ENCODE data around the gene POU4F2. TPM values are rescaled to one million over a fixed set of nuclear protein-coding genes. Genes with fewer than 3 reads are reported as not detected.

The POU4F2 gene
- total RNA-seq, 2 experiments from 2014 or later: not detected

DNA sequence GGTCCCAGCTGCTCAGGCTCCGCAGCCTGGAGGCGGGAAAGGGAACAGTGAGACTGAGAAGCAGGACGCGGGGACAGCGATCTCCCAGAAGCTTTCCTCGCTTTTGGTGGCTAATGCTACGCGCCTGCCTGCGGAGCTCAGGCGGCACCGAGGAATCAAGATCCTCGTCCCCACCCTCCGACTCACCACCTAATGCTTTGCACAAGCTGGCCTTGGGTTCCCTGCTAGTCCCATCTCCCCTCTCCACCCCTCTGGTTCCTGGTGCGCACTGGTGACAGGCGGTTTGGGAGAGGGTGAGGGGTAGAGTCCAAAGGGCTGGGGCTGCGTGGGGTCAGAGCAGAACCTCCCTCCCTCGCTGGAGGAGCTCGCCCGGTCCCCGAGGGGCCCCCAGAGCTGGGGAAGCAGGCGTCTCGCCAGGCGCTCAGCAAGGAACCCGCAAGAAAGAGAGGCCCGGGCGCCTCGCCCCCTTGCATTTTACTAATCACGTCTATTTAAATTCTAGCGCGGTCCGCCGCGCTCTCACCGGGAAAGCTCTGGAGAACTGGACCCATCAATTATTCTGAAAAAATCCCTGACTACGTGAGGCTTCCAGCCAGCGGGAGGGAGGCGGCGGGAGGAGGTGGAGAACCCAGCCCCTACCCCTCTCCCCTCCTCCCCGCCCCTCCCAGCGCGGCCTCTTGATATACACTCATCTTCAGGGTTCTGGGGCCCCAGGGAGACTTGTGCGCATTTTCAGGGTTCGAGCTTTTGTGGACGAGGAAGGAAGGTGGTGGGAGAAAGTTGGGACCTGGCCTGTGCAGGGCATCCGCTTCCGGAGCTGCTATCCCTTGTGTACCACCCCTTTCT lies 9.1 kb downstream of the POU4F2 start:
- Mint-ChIP-seq H3K27ac (no peak overlapping the region), H3K27me3 (peaks cover 86% of the 10 kb centered on the region), H3K4me3 (no peak overlapping the region), H3K4me1 (ENCODE audit: low read depth) (no peaks in the 10 kb centered on the region), H3K36me3 (ENCODE audit: low read depth) (no peaks in the 10 kb centered on the region), H3K9me3 (no peaks in the 10 kb centered on the region)
- Histone ChIP-seq H3K4me3 (ENCODE audit: low read length) (no peak overlapping the region), H3K4me1 (ENCODE audit: insufficient read depth, low read length) (no peaks in the 10 kb centered on the region), H3K27me3 (ENCODE audit: control insufficient read depth in 1 of 2, insufficient read depth in 2 of 2, low read length in 2 of 2) (peaks cover 63 to 83% of the 10 kb centered on the region in 2 experiments), H3K9me3 (ENCODE audit: control insufficient read depth in 1 of 2, insufficient read depth in 1 of 2, low read length in 2 of 2) (peaks cover 0 to 8% of the 10 kb centered on the region in 2 experiments), H3K36me3 (ENCODE audit: insufficient read depth, low read length) (no peaks in the 10 kb centered on the region), H3K27ac (ENCODE audit: low read depth in 1 of 2, low read length in 2 of 2) (no peak overlapping the region)
- no peak for ATAC-seq (ENCODE audit: poor library complexity)
- ChIA-PET CTCF (no interaction called here), POLR2A (no interaction called here)
- DNase-seq: no peak
- TF ChIP-seq, protein P1, sequence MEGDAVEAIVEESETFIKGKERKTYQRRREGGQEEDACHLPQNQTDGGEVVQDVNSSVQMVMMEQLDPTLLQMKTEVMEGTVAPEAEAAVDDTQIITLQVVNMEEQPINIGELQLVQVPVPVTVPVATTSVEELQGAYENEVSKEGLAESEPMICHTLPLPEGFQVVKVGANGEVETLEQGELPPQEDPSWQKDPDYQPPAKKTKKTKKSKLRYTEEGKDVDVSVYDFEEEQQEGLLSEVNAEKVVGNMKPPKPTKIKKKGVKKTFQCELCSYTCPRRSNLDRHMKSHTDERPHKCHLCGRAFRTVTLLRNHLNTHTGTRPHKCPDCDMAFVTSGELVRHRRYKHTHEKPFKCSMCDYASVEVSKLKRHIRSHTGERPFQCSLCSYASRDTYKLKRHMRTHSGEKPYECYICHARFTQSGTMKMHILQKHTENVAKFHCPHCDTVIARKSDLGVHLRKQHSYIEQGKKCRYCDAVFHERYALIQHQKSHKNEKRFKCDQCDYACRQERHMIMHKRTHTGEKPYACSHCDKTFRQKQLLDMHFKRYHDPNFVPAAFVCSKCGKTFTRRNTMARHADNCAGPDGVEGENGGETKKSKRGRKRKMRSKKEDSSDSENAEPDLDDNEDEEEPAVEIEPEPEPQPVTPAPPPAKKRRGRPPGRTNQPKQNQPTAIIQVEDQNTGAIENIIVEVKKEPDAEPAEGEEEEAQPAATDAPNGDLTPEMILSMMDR (IDR thresholded peaks at IDR 0.05): no peak
- intact Hi-C loops (cut with DNase I, micrococcal nuclease): no loop called here

DNA sequence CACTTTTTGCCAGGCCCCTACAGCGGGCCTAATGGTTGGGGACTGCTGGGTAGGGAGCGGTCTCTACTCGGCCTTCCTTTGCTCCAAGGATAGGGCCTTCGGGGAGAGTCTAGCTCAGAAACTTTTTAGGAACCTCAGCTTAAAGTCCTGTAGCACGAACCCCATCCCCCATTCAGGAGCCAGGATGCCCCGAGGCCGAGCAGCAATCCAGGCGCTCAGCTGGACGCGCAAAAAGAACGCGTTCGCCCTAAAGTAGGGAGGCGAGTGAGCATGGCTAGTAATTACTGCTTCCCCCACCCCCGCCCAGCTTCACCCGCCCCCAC lies 9.7 kb downstream of the POU4F2 start:
- DNase-seq (no peak), ATAC-seq (ENCODE audit: poor library complexity) (no peak)
- CTCF ChIA-PET: no interaction called here
- Histone ChIP-seq H3K4me3 (ENCODE audit: low read length) (no peak overlapping the region), H3K27me3 (ENCODE audit: control insufficient read depth in 1 of 2, insufficient read depth in 2 of 2, low read length in 2 of 2) (peaks cover 62 to 83% of the 10 kb centered on the region in 2 experiments), H3K27ac (ENCODE audit: low read depth in 1 of 2, low read length in 2 of 2) (no peak overlapping the region), H3K36me3 (ENCODE audit: insufficient read depth, low read length) (no peaks in the 10 kb centered on the region), H3K9me3 (ENCODE audit: control insufficient read depth in 1 of 2, insufficient read depth in 1 of 2, low read length in 2 of 2) (peaks cover 0 to 8% of the 10 kb centered on the region in 2 experiments), H3K4me1 (ENCODE audit: insufficient read depth, low read length) (no peaks in the 10 kb centered on the region)
- Mint-ChIP-seq H3K36me3 (ENCODE audit: low read depth) (no peaks in the 10 kb centered on the region), H3K9me3 (no peaks in the 10 kb centered on the region), H3K4me1 (ENCODE audit: low read depth) (no peaks in the 10 kb centered on the region), H3K27me3 (peaks cover 86% of the 10 kb centered on the region), H3K27ac (no peak overlapping the region), H3K4me3 (no peak overlapping the region)
- intact Hi-C loops (cut with DNase I, micrococcal nuclease): no loop called here
- POLR2A ChIA-PET: no interaction called here
- TF ChIP-seq, protein P1 (IDR thresholded peaks at IDR 0.05): no peak

DNA sequence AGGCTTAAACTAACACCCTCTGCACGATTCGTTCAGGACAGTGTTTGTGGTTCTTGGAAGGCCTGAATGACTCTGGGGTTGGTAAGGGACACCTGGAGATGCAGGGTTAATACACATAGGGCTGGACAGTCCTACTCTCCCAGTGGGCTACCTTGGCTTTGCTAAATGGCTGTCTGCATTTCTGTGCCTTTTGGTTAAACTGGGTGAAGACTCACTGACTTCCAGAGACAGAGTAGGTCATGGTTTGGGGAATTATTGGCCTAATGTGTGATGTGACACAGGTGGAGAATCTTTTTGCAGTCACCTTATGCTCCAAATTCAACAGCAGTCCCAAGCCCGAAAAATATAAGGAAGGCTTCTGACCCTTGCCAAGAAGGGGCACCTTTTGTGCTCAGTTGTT lies 10.5 kb downstream of the POU4F2 start:
- Histone ChIP-seq H3K27ac (ENCODE audit: low read depth in 1 of 2, low read length in 2 of 2) (no peak overlapping the region), H3K4me1 (ENCODE audit: insufficient read depth, low read length) (no peaks in the 10 kb centered on the region), H3K9me3 (ENCODE audit: control insufficient read depth in 1 of 2, insufficient read depth in 1 of 2, low read length in 2 of 2) (peaks cover 0 to 8% of the 10 kb centered on the region in 2 experiments), H3K4me3 (ENCODE audit: low read length) (no peak overlapping the region), H3K36me3 (ENCODE audit: insufficient read depth, low read length) (no peaks in the 10 kb centered on the region), H3K27me3 (ENCODE audit: control insufficient read depth in 1 of 2, insufficient read depth in 2 of 2, low read length in 2 of 2) (peaks cover 60 to 84% of the 10 kb centered on the region in 2 experiments)
- peaks cover 86% of the 10 kb centered on the region for H3K27me3 Mint-ChIP-seq
- TF ChIP-seq, protein P1 (IDR thresholded peaks at IDR 0.05): no peak
- H3K4me3 Mint-ChIP-seq: no peak overlapping the region
- intact Hi-C loops (cut with DNase I, micrococcal nuclease): no loop called here
- no peak for DNase-seq
- ChIA-PET CTCF (no interaction called here), POLR2A (no interaction called here)
- peaks cover 2% of the 10 kb centered on the region for H3K4me1 Mint-ChIP-seq (ENCODE audit: low read depth)
- ATAC-seq (ENCODE audit: poor library complexity): no peak
- no peaks in the 10 kb centered on the region for H3K9me3 Mint-ChIP-seq
- no peaks in the 10 kb centered on the region for H3K36me3 Mint-ChIP-seq (ENCODE audit: low read depth)
- no peak overlapping the region for H3K27ac Mint-ChIP-seq
